ENCODE results near the gene CAST.

The CAST gene

DNA sequence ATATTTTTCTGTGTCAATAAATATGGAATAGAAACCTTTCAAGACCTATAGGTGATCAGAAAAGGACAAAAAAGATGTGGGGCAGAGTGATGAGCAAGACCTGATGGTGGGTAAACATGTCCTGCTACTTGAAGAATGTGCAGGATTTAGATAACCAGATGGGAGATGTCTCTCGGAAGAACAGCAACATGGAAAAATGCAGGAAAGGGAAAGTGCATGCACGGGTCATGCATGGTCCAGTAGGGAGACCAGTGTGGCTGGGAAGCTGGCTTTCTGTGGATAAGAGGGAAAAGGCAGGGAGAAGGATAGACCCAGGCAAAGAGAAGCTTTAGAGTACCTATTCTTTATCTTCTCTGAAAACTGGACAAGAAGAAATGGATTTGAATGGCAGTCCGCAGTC is 7.1 kb upstream of the CAST start:
- TF ChIP-seq SP3 (tag by site-specific recombination; IDR thresholded peaks at IDR 0.05), result no peak
- TF ChIP-seq RBAK (tag by site-specific recombination; IDR thresholded peaks at IDR 0.05), result no peak
- TF ChIP-seq, protein P1, sequence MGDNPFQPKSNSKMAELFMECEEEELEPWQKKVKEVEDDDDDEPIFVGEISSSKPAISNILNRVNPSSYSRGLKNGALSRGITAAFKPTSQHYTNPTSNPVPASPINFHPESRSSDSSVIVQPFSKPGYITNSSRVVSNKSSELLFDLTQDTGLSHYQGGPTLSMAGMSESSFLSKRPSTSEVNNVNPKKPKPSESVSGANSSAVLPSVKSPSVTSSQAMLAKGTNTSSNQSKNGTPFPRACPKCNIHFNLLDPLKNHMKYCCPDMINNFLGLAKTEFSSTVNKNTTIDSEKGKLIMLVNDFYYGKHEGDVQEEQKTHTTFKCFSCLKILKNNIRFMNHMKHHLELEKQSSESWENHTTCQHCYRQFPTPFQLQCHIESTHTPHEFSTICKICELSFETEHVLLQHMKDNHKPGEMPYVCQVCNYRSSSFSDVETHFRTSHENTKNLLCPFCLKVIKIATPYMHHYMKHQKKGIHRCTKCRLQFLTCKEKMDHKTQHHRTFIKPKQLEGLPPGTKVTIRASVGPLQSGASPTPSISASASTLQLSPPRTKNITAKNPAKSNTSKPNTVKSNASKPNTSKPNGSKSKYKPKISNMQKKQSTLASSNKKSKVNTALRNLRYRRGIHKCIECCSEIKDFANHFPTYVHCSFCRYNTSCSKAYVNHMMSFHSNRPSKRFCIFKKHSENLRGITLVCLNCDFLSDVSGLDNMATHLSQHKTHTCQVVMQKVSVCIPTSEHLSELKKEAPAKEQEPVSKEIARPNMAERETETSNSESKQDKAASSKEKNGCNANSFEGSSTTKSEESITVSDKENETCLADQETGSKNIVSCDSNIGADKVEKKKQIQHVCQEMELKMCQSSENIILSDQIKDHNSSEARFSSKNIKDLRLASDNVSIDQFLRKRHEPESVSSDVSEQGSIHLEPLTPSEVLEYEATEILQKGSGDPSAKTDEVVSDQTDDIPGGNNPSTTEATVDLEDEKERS (tag by site-specific recombination; IDR thresholded peaks at IDR 0.05), result no peak
- TF ChIP-seq ZNF623 (tag by site-specific recombination; IDR thresholded peaks at IDR 0.05), result no peak
- TF ChIP-seq ZBTB21 (tag by site-specific recombination; IDR thresholded peaks at IDR 0.05), result no peak
- no peak for TF ChIP-seq BCL11B (tag by site-specific recombination; IDR thresholded peaks at IDR 0.05; ENCODE audit: low read depth)
- TF ChIP-seq ZNF664 (tag by site-specific recombination; IDR thresholded peaks at IDR 0.05), result no peak
- TF ChIP-seq ZXDB (tag by site-specific recombination; IDR thresholded peaks at IDR 0.05), result no peak
- TF ChIP-seq ZNF585B (tag by site-specific recombination; IDR thresholded peaks at IDR 0.05), result no peak
- TF ChIP-seq ZNF530 (tag by site-specific recombination; IDR thresholded peaks at IDR 0.05; ENCODE audit: low read depth), result no peak
- TF ChIP-seq, protein P2, sequence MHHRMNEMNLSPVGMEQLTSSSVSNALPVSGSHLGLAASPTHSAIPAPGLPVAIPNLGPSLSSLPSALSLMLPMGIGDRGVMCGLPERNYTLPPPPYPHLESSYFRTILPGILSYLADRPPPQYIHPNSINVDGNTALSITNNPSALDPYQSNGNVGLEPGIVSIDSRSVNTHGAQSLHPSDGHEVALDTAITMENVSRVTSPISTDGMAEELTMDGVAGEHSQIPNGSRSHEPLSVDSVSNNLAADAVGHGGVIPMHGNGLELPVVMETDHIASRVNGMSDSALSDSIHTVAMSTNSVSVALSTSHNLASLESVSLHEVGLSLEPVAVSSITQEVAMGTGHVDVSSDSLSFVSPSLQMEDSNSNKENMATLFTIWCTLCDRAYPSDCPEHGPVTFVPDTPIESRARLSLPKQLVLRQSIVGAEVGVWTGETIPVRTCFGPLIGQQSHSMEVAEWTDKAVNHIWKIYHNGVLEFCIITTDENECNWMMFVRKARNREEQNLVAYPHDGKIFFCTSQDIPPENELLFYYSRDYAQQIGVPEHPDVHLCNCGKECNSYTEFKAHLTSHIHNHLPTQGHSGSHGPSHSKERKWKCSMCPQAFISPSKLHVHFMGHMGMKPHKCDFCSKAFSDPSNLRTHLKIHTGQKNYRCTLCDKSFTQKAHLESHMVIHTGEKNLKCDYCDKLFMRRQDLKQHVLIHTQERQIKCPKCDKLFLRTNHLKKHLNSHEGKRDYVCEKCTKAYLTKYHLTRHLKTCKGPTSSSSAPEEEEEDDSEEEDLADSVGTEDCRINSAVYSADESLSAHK (tag by site-specific recombination; IDR thresholded peaks at IDR 0.05), result no peak
- TF ChIP-seq, protein P3, sequence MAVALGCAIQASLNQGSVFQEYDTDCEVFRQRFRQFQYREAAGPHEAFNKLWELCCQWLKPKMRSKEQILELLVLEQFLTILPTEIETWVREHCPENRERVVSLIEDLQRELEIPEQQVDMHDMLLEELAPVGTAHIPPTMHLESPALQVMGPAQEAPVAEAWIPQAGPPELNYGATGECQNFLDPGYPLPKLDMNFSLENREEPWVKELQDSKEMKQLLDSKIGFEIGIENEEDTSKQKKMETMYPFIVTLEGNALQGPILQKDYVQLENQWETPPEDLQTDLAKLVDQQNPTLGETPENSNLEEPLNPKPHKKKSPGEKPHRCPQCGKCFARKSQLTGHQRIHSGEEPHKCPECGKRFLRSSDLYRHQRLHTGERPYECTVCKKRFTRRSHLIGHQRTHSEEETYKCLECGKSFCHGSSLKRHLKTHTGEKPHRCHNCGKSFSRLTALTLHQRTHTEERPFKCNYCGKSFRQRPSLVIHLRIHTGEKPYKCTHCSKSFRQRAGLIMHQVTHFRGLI (tag by site-specific recombination; IDR thresholded peaks at IDR 0.05), result no peak
- TF ChIP-seq, protein P4, sequence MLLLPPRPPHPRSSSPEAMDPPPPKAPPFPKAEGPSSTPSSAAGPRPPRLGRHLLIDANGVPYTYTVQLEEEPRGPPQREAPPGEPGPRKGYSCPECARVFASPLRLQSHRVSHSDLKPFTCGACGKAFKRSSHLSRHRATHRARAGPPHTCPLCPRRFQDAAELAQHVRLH (tag by site-specific recombination; IDR thresholded peaks at IDR 0.05), result no peak
- TF ChIP-seq ZNF571 (tag by site-specific recombination; IDR thresholded peaks at IDR 0.05), result no peak
- no peak for TF ChIP-seq SCRT1 (tag by site-specific recombination; IDR thresholded peaks at IDR 0.05; ENCODE audit: borderline replicate concordance)
- no peak for TF ChIP-seq ZNF335 (tag by site-specific recombination; conservative IDR thresholded peaks at IDR 0.05)
- no peak for TF ChIP-seq ZFP69B (tag by site-specific recombination; IDR thresholded peaks at IDR 0.05)
- no peak for TF ChIP-seq ZNF132 (tag by site-specific recombination; IDR thresholded peaks at IDR 0.05; ENCODE audit: borderline replicate concordance)
- TF ChIP-seq ZNF777 (tag by site-specific recombination; IDR thresholded peaks at IDR 0.05; ENCODE audit: borderline replicate concordance), result no peak
- H3K4me1 ChIP-seq (ENCODE audit: control insufficient read depth, insufficient read depth, low read length), result peaks cover 7% of the 10 kb centered on the region
- ChIA-PET CTCF (interaction anchor here (0.6 to 1.7 kb wide), 6 partner anchors 32 to 1467 kb away, joined by 3 to 5 read pairs (median 4); no protein-coding TSS in a partner anchor), POLR2A (no interaction called here)
- H3K27ac ChIP-seq (ENCODE audit: extremely low read depth, low read depth, low read length), result no peak overlapping the region
- H3K36me3 ChIP-seq (ENCODE audit: control insufficient read depth in 2 of 2, insufficient read depth in 1 of 2, low read length in 2 of 2), result no peaks in the 10 kb centered on the region
- no peak overlapping the region for H3K4me3 ChIP-seq (ENCODE audit: low read depth, low read length)
- no peaks in the 10 kb centered on the region for H3K9me3 ChIP-seq (ENCODE audit: control insufficient read depth, insufficient read depth, low read depth, low read length)

DNA sequence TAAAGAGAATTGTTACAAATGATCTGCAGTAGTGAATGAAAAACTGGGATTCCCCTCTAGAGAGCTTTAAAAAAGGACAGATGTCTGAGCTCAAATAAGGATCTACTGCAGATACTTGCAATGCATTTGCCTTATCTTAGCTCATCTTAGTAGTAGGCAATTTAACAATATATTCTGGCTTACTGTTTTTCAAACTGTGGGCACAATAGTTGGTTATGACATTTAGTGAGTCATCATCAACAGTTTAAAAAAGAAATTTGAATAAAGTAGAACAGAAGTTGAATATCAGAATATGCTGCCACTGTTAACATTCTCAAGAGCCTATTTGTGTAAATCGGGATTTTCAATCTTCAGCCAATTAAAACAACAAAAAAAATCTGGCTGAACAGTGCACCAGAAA is 6.7 kb upstream of the CAST start:
- no peaks in the 10 kb centered on the region for H3K9me3 ChIP-seq (ENCODE audit: control insufficient read depth, insufficient read depth, low read depth, low read length)
- H3K4me3 ChIP-seq (ENCODE audit: low read depth, low read length), result no peak overlapping the region
- H3K36me3 ChIP-seq (ENCODE audit: control insufficient read depth in 2 of 2, insufficient read depth in 1 of 2, low read length in 2 of 2), result no peaks in the 10 kb centered on the region
- ChIA-PET POLR2A (no interaction called here), CTCF (interaction anchor here (0.6 to 1.7 kb wide), 5 partner anchors 32 to 1379 kb away, joined by 3 to 5 read pairs (median 4); no protein-coding TSS in a partner anchor)
- peaks cover 4% of the 10 kb centered on the region; the same call in 1 of the 2 replicates for H3K4me1 ChIP-seq (ENCODE audit: control insufficient read depth, insufficient read depth, low read length)
- TF ChIP-seq, protein P5, sequence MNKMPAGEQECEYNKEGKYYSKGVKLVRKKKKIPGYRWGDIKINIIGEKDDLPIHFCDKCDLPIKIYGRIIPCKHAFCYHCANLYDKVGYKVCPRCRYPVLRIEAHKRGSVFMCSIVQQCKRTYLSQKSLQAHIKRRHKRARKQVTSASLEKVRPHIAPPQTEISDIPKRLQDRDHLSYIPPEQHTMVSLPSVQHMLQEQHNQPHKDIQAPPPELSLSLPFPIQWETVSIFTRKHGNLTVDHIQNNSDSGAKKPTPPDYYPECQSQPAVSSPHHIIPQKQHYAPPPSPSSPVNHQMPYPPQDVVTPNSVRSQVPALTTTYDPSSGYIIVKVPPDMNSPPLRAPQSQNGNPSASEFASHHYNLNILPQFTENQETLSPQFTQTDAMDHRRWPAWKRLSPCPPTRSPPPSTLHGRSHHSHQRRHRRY (tag by site-specific recombination; IDR thresholded peaks at IDR 0.05), result no peak
- TF ChIP-seq TCF7L2 (IDR thresholded peaks at IDR 0.05; ENCODE audit: borderline replicate concordance, low read depth, low read length), result no peak
- no peak for TF ChIP-seq ZNF37A (tag by site-specific recombination; IDR thresholded peaks at IDR 0.05)
- TF ChIP-seq ZNF202 (tag by site-specific recombination; IDR thresholded peaks at IDR 0.05; ENCODE audit: borderline replicate concordance), result no peak
- no peak overlapping the region for H3K27ac ChIP-seq (ENCODE audit: extremely low read depth, low read depth, low read length)

Data from HEK293 (cell line).